ENCODE measurements around the gene RFX1.
A peak's percentile ranks its signal among the peaks of the same experiment; 100 is the strongest.

The RFX1 gene

DNA sequence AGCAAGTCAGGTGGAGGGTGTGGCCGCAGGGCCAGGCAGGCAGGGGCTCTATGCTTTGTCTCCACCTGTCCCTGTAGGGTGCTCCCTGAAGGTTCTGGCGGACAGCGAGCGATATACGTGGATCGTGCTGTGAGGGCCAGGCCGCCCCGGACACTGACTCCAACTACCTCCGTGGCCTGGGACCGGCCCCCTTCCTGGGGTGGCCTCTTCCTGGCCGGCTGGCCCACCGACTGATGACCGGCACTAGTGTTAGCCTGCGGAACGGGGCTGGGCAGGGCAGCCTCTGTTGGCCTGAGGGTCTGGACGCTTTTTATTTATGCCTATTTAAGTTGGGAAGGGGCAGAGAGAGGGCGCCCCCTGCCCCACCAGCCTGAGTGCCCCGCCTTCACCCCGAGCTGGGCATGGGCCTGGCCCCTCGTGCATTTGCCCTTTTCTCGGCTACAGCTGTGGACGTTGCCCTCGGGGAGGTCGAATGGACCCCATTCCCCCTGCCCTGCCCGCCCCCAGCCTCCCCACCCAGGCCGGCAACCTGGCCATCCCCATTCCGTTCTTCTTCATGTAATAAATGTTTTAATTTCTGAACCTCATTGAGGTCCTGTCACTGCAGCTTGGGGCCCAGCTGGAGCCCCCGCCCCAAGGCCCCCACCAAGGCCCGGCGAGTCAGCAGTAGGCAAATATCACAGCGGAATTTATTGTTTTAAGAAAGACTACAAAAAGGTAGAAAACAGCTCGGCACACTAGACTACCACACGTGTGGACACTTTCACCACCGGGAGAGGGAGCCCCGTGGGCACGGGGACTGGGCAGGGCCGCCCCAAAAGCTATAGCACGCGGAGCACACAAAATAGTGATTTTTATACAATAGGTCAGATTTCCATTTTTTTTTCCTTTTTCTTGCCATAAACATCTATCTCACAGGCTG, 45.0 kb downstream of the RFX1 start:
- no peak for DNase-seq

DNA sequence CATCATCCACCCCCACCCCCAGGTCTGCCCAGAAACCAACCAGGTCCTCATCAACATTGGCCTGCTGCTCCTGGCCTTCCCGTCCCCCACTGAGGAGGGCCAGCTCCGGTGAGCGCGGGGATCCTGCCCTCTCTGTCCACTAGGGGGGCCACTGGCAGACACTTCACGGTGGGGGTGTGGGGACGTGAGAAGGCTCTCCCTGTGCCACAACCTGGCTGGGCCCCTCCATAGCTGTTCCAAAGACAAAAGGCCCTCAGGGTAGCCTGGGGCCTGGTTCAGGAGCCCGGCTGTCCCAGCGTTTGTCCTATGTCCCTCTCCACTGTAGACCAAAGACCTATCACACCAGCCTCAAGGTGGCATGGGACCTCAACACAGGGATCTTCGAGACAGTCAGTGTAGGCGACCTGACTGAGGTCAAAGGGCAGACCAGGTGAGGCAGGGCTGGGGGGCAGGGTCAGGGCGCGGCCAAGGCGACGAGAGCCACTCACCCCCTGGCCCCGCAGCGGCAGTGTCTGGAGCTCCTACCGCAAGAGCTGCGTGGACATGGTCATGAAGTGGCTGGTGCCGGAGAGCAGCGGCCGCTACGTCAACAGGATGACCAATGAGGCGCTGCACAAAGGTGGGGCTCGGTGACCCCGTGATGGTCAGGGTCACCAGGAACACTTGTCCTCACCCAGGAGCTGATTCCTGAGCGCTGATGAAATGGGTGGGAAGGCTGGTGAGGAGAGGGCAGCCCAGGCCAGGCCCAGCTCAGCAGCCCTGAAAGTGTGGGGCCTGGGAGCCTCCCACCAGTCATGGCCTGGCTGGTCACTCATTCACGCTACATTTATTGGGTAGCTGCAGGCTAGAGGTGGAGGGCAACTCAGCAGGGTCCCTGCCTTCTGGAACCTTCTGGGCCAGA, 45.9 kb downstream of the RFX1 start:
- DNase-seq: peak; percentile 9

DNA sequence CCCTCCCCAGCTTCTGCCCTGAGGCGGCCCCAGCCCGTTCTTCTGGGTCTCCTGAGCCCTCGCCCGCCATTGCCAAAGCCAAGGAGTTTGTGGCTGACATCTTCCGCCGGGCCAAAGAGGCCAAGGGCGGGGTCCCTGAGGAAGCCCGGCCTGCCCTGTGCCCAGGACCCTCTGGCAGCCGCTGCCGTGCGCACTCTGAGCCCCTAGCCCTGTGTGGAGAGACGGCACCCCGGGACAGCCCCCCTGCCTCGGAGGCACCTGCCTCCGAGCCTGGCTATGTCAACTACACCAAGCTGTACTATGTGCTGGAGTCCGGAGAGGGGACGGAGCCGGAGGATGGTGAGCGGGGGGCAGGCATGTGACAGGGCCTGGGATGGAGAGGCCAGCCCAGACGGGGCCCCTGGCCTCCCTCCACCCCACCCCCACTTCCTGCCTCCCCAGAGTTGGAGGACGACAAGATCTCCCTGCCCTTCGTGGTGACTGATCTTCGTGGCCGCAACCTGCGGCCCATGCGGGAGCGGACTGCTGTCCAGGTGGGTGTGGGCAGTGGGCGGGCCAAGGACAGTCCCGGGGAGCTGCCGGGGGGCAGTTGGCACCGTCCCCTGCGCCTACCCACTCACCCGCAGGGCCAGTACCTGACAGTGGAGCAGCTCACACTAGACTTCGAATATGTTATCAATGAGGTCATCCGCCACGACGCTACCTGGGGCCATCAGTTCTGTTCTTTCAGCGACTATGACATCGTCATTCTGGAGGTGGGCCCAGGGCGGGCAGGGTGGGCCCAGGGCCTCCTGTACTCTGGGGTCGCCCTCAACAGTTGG, 46.8 kb downstream of the RFX1 start:
- DNase-seq: no peak

DNA sequence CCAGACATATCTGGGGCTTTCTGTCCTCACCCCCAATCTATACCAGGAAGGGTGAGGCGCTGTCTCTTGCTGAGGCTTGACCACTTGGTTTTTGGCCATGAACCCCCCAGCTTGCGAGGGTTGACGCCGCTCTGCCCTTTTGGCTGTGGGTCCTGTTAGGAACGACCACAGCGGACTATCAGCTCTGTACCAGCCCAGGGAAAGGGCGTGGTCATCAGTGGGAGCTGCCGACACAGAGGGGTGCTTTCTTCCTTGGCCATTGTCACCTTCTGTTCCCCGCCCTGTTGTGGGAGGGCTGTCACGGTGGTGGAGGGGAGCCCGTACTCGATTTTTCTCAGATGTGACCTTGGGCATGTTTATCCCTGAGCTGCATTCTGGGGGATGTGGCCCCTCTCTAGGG, 48.1 kb downstream of the RFX1 start:
- no peak for DNase-seq

DNA sequence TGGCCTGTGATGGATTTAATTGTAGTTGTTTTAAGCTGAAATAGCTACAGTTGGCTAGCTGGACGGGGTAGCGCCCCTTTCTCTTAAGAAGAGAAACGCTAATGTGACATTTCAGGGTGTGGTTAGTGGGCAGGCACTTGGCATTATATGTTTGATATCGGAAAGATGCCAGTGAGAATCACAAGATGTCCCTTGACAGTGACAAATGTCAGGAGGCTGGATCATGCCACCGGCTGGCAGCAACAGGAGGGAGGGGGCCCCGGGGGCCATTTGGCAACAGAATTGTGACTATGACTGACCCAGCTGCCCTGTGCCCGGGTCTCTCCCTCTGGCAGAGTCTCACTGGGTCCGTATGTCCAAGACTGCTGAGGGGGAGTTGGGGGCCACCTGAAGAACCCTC, 49.1 kb downstream of the RFX1 start:
- no peak for DNase-seq

DNA sequence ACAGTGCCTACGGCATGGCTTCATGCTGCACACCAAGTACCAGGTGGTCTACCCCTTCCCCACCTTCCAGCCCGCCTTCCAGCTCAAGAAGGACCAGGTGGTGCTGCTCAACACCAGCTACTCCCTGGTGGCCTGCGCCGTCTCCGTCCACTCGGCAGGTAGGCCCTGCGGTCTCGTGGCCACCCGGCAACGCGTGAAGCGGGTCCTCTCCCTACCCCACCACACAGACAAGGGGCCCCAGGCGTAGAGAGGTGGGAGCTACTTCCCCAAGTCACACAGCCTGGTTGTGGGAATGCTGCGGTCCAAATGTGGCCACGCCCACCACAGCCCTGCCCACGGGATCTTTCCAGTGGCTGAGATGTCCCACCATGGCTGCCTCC, 49.8 kb downstream of the RFX1 start:
- no peak for DNase-seq

DNA sequence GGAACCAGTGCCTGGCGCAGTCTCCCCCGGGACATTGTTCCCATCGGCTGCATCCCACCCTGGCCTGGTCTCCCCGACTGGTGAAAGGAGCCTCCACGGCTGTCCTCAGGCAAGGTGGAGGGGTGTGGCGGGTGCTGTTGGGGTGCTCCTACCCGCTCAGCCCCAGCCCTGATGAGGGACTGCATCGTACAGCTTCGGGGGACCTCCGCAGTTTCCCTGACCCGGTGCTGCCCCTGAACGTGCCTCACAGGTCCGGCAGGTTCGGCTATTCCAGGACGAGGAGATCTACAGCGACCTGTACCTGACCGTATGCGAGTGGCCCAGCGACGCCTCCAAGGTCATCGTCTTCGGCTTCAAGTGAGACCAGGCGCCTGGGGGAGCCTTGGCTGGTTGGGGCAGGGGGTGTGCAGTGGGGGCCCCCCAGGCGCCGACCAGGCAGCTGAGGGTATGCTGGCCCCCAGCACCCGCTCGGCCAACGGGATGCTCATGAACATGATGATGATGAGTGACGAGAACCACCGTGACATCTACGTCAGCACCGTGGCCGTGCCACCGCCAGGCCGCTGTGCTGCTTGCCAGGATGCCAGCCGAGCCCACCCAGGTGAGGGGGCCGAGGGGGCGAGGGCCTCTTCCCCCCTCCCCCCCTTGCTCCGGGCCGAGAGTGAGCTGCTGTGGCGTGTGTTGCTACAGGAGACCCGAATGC, 50.3 kb downstream of the RFX1 start:
- no peak for DNase-seq

DNA sequence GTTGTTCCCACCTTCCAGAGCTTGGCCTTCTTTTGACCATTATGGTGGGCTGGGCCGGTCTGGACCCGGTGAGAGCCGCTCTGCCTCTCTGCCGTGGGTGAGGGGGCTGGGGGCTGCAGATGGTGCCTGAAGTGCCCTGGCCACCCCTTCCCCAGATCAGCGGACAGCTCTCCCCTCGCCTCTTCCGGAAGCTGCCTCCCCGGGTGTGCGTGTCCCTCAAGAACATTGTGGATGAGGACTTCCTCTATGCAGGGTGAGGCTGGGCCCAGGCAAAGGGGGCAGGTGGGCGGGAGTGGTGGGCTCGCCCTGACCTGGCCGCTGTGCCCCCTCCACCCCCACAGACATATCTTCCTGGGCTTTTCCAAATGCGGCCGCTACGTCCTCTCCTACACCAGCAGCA, 51.9 kb downstream of the RFX1 start:
- DNase-seq: no peak

DNA sequence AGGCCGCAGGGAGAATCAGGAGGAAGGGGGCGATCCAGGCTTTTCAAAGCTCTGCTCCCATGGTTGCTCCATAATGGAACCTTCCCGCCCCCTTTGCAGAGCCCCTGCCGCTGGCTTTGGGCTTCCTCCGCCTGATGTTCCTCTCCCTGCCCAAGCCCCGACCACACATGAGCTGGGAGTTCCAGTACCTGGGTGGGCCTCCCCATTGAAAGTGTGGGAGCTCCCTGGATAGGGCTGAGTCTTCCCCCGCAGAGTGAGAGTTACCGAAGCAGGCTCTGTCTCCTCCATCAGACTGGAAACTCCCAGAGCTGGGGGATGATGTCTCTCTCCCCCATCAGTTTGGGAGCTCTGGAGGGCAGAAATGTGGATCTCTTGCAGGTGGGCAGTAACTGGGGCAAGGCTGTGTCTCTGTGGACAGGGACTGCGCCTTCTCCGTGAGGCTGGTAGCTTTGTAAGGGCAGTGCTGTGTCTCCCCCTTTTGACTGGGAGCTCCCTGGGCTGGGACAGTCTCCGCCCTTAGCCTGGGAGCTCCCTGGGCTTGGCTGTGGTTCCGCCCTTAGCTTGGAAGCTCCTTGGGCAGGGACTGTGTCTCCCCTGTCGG, 53.1 kb downstream of the RFX1 start:
- peak; percentile 28 for DNase-seq

DNA sequence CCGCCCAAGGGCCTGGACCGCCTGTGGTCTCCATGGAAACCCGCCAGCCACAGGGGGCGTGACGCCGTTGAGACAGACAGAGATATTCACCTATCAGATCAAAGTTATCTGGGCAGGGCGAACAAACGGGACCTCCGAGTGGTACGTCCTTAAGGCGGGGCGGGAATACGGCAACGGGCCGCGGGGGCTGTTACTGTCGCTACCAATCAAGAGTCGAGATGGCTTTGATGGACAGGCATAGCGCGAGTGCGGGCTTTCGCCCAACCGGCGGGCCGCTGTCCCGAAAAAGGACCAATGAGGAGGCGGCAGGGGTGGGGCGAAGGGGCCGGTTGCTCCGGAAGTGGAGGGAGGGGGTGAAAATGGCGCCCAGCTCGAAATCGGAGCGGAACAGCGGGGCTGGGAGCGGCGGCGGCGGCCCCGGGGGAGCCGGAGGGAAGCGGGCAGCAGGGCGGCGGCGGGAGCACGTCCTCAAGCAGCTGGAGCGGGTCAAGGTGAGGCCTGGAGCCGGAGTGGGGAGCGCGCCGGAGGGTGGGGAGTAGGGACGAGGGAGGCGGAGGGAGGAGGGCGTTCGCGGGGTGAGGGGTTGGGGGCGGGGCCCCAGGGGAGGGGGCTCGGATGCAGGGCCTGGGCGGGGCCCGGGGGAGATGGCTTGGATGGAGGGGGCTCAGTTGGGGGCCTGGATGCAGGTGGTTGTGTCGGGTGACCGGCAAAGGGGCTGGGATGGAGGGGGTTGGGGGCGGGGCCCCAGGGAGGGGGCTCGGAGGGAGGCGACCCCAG, 53.8 kb downstream of the RFX1 start, which contains the start of gene DCAF15:
DCAF15 (plus strand) TSS at position 356 of the 777 bp plus-strand sequence; CDS start at position 360, 4 bp downstream.
- peak; percentile 98 for DNase-seq

DNA sequence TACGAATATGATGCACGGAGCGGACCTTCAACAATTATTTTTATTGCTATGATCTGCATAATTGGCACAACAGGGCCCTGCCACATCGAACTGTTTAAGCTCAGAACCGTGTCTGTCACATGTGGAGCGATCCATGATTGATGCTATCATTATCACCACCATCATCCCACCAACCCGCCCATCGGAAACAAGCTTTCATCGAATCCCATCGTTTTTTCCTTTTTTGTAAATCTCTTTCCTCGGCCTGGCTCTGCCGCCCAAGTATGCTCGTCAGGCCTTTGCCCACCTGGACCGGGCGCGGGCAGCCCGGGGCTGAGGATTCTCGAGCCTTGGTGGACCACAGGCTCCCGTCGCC, 54.3 kb downstream of the RFX1 start:
- DNase-seq: no peak

DNA sequence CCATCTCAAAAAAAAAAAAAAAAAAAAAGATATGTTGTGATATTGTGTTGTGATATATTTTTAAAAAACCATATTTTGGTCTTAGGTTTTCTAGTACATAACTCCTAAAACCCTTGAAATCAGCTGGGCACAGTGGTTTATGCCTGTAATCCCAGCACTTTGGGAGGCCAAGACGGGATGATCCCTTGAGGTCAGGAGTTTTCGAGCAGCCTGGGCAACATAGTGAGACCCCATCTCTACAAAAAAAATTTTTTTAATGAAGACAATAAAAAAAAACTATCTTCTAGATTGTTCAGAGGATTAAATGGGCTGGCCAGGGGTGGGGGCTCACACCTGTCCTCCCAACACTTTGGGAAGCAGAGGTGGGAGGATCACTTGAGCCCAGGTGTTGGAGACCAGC, 55.1 kb downstream of the RFX1 start:
- no peak for DNase-seq

DNA sequence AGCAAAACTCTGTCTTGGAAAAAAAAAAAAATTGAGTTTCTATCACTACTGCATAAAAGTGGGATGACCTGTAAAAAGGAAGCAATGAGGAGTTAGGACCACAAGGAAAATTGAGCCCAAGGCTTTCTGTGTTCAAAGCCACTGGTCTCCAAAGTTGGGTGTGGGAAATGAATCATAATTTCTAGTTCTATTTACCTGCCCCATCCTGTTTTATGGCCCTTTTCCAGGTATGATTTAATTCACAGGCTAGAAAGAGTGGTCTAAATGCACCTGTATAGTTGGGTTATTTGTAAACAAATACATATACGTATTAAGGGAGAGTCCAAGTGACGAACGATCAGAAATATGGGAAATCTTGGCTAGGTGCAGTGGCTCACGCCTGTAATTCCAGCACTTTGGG, 59.7 kb downstream of the RFX1 start:
- no peak for DNase-seq

DNA sequence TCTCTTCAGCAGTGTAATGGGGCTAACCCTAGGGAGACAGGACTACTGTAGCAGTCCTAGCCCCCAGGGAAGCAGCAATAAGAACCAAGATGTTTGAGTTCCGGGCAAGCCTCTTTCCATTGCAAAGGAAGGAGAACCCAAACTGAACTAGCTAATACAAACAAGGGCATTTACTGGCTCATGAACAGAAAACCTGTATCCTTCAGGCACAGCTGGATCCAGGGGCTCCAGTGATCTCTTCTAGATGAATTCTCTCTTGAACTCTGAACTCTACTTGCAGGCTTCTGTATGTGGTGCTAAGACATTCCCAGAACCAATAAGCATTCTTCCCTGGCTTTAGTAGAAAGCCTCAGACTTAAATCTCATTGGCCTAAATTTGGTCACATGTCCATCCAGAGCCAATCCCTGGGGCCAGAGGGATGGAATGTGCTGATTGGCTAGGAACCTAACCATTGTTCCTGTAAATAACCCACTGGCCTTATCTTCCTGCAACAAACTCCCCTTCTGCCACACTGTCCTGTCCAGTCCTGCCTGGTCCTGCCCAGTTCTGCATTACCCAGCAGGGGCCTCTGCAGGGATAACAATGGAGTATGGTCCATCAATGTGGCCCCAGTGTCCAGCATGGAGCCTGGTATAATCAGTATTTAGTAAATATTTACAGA, 64.0 kb downstream of the RFX1 start:
- DNase-seq: no peak

DNA sequence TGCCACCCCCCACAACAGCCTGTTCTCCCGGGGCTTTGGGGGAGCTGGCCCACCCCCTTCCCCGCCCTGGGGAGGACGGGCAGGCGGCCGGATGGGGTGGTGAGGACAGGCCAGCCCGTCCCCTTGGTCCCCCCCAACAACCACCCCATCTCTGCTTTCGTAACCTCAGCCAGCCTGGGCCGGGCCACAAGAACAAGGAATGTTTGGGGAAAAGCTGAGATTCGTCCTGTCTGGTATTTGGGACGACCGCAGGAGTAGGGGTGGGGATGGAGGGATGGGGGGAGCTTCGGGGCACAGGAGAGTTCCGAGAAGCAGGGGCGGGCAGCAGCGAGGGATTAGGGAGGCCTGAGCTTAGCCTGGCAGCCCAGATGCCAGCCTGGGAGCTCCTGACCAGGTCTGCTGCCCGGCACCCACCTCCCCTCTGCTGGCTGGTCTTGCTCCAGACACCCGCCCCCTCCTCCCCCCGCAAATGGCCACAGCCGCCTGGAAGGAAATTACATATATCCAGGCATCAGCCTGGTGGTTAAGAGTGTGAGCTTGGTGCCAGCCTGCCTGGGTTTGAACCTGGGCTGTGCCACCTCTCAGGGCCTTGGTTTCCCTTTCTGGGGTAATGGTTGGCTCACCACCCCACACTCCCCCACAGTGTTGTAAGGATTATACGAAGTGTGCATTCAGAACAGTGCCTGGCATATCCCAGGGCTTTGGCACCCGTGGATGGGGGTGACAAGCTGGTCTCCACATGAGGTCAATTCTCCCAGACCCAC, 67.6 kb downstream of the RFX1 start, which contains the start of gene PODNL1:
PODNL1 (minus strand) TSS at position 117 of the 764 bp plus-strand sequence. CDS start 236 bp downstream, outside the sequence.
- DNase-seq: no peak

DNA sequence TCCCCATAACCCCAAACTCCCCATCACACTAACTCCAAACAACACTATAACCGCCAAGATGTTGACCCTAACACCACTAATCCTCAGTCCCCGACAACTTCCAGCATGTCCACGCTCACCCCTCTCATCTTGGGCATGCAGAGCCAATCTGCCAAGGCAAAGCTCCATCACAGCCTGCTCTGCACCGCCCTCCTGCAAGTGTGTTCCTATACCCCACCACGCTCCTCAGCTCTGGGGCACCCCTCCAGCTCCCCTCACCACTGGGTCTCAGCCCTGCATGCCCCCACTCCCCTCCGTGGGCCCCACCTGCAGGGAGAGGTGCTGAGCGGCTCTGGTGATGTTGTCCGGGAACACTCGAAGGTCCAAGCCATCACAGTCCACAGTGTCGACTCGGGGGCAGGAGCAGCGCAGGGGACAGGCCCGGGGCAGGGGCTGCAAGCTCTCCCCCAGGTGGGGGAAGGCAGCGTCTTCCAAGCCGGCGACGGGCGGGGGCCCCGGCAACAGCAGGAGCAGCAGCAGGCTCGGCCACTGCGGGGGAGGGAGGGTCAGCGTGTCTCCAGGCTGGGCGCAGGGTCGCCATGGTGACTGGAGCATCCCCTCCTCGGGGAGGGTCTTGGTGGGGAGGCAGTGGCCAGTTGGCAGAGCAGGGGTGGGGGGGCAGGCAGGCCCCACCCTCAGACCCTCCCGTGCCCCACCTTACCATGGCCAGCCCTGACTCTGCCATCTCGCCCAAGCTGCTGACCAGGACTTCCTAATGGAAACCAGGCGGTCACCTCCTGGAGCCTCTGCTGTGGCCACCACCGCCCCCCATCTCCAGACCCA, 68.4 kb downstream of the RFX1 start:
- no peak for DNase-seq

DNA sequence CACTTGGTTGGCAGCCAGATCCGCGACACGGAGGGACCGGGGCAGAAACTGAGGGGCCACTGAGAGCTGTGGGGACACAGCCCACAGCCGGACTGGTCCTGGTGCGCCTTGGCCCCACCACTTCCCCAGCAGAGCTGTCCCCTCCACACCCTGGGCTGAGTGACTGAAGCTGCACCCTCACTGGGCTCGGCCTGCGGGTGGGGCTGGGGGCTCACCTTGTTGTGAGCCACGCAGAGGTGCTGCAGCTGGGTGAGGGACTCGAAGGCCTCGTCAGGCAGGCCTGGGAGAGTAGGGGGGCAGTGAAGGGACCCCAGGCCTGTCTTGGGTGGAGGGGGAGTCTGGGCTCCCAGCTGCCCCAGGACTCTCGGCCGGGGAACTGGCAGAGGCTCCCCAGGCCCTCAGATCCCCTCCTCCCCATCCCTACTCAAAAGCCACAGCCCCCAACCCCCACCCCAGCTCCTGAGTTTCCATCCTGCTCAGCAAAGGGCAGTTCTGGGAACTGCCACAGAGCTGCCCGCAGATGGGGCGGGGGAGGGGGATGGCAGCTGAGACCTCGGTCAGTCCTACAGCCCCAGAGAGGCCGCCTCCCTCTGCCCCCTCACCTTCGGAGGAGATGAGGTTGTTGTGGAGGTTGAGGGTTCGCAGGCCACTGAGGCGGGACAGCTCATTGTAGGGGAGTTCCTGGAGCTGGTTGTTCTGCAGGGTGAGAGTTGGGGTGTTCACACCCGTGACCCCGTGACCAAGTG, 70.2 kb downstream of the RFX1 start:
- DNase-seq: no peak

DNA sequence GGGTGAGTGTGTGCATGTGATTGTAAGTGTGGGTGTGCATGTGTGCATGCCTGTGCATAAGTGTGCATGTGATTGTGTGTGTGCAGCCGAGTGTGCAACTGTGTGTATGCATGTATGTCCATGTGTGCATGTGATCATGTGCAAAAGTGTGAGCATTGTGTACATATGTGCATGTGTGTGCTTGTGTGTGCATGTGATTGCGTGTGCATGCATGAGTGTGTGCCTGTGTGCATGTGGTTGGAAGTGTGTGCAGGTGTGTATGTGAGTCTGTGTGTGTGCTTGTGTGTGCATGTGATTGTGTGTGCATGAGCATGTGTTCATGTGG, 71.4 kb downstream of the RFX1 start:
- no peak for DNase-seq
